Left ventricle myocardium inferior (tissue), 1 donor: ENCODE results near the gene REV3L. TPM values are rescaled to one million over a fixed set of nuclear protein-coding genes. Genes with fewer than 3 reads are reported as not detected.

Experiments used
- DNase-seq: peaks from one replicate; pipeline ENCODE4 v3.0.0-alpha.2; 2020
- H3K27ac ChIP-seq: fragments of 200-600 bp; replicated peaks from 2 replicates; pipeline ENCODE4 v1.8.0; 2021
- H3K27me3 ChIP-seq: fragments of 200-600 bp; 2 replicates; pipeline ENCODE4 v1.8.0; 2021; ENCODE audit warnings: low read depth
- H3K36me3 ChIP-seq: fragments of 200-600 bp; 2 replicates; pipeline ENCODE4 v1.8.0; 2021
- H3K4me1 ChIP-seq: fragments of 200-600 bp; 2 replicates; pipeline ENCODE4 v1.8.0; 2021
- H3K4me3 ChIP-seq: fragments of 200-600 bp; 2 replicates; pipeline ENCODE4 v1.8.0; 2021; ENCODE audit warnings: mild to moderate bottlenecking, moderate library complexity
- H3K9me3 ChIP-seq: fragments of 200-600 bp; replicated peaks from 2 replicates; pipeline ENCODE4 v1.8.0; 2021
- CTCF ChIP-seq: fragments of 200-600 bp; IDR thresholded peaks from 2 replicates; pipeline ENCODE4 v1.8.0; 2021; ENCODE audit warnings: antibody characterized with exemption, mild to moderate bottlenecking, borderline replicate concordance
- intact Hi-C: fragments of 100-400 bp; cut with micrococcal nuclease; formaldehyde crosslinking; loops from one replicate; pipeline ENCODE4 v1.11.0; 2022
- total RNA-seq: library from RNA; stranded (reverse); fragmentation: NEBNext Ultra II Directional; extraction: Animal tissue kit (Norgen Biotek cat#: 25700); gene quantifications from one replicate; pipeline ENCODE4 v1.2.1, GENCODE V29; 2021
- donor health status: DM: no; HTN: yes; CAD: no; lungs with severe emphysema.

Gene REV3L
- total RNA-seq, 1 donor from 2014 or later = 12.5 TPM

GRCh38 chr6:111274593-111275217 lies 208.3 kb downstream of the REV3L start:
- TF ChIP-seq CTCF = no peak
- Histone ChIP-seq H3K36me3 (peaks cover 81% of the 10 kb centered on the region), H3K27me3 (no peaks in the 10 kb centered on the region), H3K27ac (no peak overlapping the region), H3K4me3 (no peak overlapping the region), H3K4me1 (no peaks in the 10 kb centered on the region), H3K9me3 (peaks cover 42% of the 10 kb centered on the region)
- intact Hi-C loops = no loop called here
- DNase-seq = no peak

- no peak overlapping the region for H3K27ac ChIP-seq
- no peak for TF ChIP-seq CTCF
- intact Hi-C loops = no loop called here
- no peak overlapping the region for H3K4me3 ChIP-seq
- no peaks in the 10 kb centered on the region for H3K27me3 ChIP-seq
- H3K36me3 ChIP-seq = peaks cover 76% of the 10 kb centered on the region
- peaks cover 23% of the 10 kb centered on the region for H3K4me1 ChIP-seq
- no peak for DNase-seq
- H3K9me3 ChIP-seq = peaks cover 27% of the 10 kb centered on the region
Measured at GRCh38 chr6:111270121-111270520, 212.9 kb downstream of the REV3L start.

- Histone ChIP-seq H3K27me3 (no peaks in the 10 kb centered on the region), H3K4me1 (peaks cover 23% of the 10 kb centered on the region), H3K27ac (no peak overlapping the region), H3K36me3 (peaks cover 76% of the 10 kb centered on the region), H3K9me3 (peaks cover 21% of the 10 kb centered on the region), H3K4me3 (no peak overlapping the region)
- no peak for TF ChIP-seq CTCF
- DNase-seq = no peak
- intact Hi-C loops = no loop called here
Measured at GRCh38 chr6:111269401-111269970, 213.5 kb downstream of the REV3L start.

- no peak overlapping the region for H3K27ac ChIP-seq
- no peaks in the 10 kb centered on the region for H3K27me3 ChIP-seq
- H3K9me3 ChIP-seq = peaks cover 5% of the 10 kb centered on the region
- TF ChIP-seq CTCF = no peak
- intact Hi-C loops = no loop called here
- H3K4me1 ChIP-seq = peaks cover 23% of the 10 kb centered on the region
- no peak for DNase-seq
- no peak overlapping the region for H3K4me3 ChIP-seq
- H3K36me3 ChIP-seq = peaks cover 69% of the 10 kb centered on the region
Measured at GRCh38 chr6:111267764-111268333, 215.2 kb downstream of the REV3L start.

GRCh38 chr6:111266276-111266675 lies 216.7 kb downstream of the REV3L start:
- no peak for DNase-seq
- Histone ChIP-seq H3K4me3 (no peak overlapping the region), H3K27me3 (no peaks in the 10 kb centered on the region), H3K27ac (no peak overlapping the region), H3K36me3 (peaks cover 59% of the 10 kb centered on the region), H3K9me3 (no peaks in the 10 kb centered on the region), H3K4me1 (peaks cover 23% of the 10 kb centered on the region)
- intact Hi-C loops = no loop called here
- no peak for TF ChIP-seq CTCF
